ENCODE data around the gene MADCAM1.

- TF ChIP-seq, protein P1, sequence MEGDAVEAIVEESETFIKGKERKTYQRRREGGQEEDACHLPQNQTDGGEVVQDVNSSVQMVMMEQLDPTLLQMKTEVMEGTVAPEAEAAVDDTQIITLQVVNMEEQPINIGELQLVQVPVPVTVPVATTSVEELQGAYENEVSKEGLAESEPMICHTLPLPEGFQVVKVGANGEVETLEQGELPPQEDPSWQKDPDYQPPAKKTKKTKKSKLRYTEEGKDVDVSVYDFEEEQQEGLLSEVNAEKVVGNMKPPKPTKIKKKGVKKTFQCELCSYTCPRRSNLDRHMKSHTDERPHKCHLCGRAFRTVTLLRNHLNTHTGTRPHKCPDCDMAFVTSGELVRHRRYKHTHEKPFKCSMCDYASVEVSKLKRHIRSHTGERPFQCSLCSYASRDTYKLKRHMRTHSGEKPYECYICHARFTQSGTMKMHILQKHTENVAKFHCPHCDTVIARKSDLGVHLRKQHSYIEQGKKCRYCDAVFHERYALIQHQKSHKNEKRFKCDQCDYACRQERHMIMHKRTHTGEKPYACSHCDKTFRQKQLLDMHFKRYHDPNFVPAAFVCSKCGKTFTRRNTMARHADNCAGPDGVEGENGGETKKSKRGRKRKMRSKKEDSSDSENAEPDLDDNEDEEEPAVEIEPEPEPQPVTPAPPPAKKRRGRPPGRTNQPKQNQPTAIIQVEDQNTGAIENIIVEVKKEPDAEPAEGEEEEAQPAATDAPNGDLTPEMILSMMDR (IDR thresholded peaks at IDR 0.05), result no peak
- no peak for TF ChIP-seq EZH2 (IDR thresholded peaks at IDR 0.05; ENCODE audit: borderline replicate concordance, insufficient read depth, low read depth, low read length, poor library complexity, severe bottlenecking)
Measured at GRCh38 chr19:459724-460511, 36.4 kb upstream of the MADCAM1 start.

All from B cell (primary cell).